Measurements from ENCODE around the gene UTP11.
"Not testable (repeated sequence)": the region's sequence is repeated elsewhere in the genome, so short reads cannot be mapped to it uniquely, and the experiment has no call there.

Gene UTP11

GRCh38 chr1:38012363-38013226, at the start of gene UTP11:
UTP11 (plus strand) TSS chr1:38012734; CDS start chr1:38012803, 69 bp downstream.
- peak; percentile 88 for DNase-seq

- DNase-seq, result not testable (repeated sequence)
These were observed 48.4 kb upstream of the UTP11 start for GRCh38 chr1:37964106-37964505.

- DNase-seq, result no peak
These were observed 47.2 kb upstream of the UTP11 start for GRCh38 chr1:37965301-37965700.

- not testable (repeated sequence) for DNase-seq
These were observed 38.9 kb upstream of the UTP11 start for GRCh38 chr1:37973684-37974083.

- no peak for DNase-seq
These were observed 38.0 kb upstream of the UTP11 start for GRCh38 chr1:37974567-37974966.

GRCh38 chr1:37975083-37975482, 37.5 kb upstream of the UTP11 start:
- not testable (repeated sequence) for DNase-seq

- DNase-seq, result no peak
These were observed 34.0 kb upstream of the UTP11 start for GRCh38 chr1:37978541-37978940.

- DNase-seq, result no peak
These were observed 29.0 kb upstream of the UTP11 start for GRCh38 chr1:37983546-37983945.

GRCh38 chr1:37987679-37988078, 24.9 kb upstream of the UTP11 start:
- no peak for DNase-seq

- peak; percentile 21 for DNase-seq
These were observed 23.1 kb upstream of the UTP11 start for GRCh38 chr1:37989361-37989930.

GRCh38 chr1:37994886-37995566, 17.5 kb upstream of the UTP11 start:
- DNase-seq, result no peak

- peak; percentile 18 for DNase-seq
These were observed 16.7 kb upstream of the UTP11 start for GRCh38 chr1:37995751-37996345.

GRCh38 chr1:37997256-37998088, 15.1 kb upstream of the UTP11 start:
- no peak for DNase-seq

GRCh38 chr1:37998089-37998808, 14.3 kb upstream of the UTP11 start:
- DNase-seq, result no peak

GRCh38 chr1:37998913-37999429, 13.6 kb upstream of the UTP11 start:
- no peak for DNase-seq

GRCh38 chr1:37999430-38000232, 12.9 kb upstream of the UTP11 start:
- no peak for DNase-seq

GRCh38 chr1:38000233-38000528, 12.4 kb upstream of the UTP11 start:
- DNase-seq, result no peak

- no peak for DNase-seq
These were observed 11.7 kb upstream of the UTP11 start for GRCh38 chr1:38000529-38001455.
